GM18505 (cell line): ENCODE measurements around the gene PELI3.
"Not testable (repeated sequence)": the region's sequence is repeated elsewhere in the genome, so short reads cannot be mapped to it uniquely, and the experiment has no call there.

ENCODE experiments used
- ATAC-seq: cut with Tn5 transposase; IDR thresholded peaks from one replicate; pipeline ENCODE4 v1.9.1; 2021; ENCODE audit not compliant: unreplicated experiment
- POLR2A ChIP-seq: IDR thresholded peaks from 4 replicates; pipeline ENCODE4 v1.6.1; 2011; ENCODE audit warnings: borderline replicate concordance; ENCODE audit not compliant: insufficient read depth, insufficient read length; ENCODE audit errors: extremely low read depth

PELI3 gene, protein sequence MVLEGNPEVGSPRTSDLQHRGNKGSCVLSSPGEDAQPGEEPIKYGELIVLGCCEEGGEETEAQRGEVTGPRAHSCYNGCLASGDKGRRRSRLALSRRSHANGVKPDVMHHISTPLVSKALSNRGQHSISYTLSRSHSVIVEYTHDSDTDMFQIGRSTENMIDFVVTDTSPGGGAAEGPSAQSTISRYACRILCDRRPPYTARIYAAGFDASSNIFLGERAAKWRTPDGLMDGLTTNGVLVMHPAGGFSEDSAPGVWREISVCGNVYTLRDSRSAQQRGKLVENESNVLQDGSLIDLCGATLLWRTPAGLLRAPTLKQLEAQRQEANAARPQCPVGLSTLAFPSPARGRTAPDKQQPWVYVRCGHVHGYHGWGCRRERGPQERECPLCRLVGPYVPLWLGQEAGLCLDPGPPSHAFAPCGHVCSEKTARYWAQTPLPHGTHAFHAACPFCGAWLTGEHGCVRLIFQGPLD

GRCh38 chr11:66466225-66467033 lies at the start of gene PELI3:
Gene PELI3 (plus strand): TSS chr11:66466905. CDS start chr11:66468129, 1,224 bp downstream.
- ATAC-seq: peak; percentile 77
- TF ChIP-seq POLR2A: peak; percentile 20

GRCh38 chr11:66417000-66417399 lies 49.7 kb upstream of the PELI3 start:
- TF ChIP-seq POLR2A: no peak
- no peak for ATAC-seq

- no peak for ATAC-seq
- TF ChIP-seq POLR2A: no peak
Observed at GRCh38 chr11:66418168-66418985, 48.3 kb upstream of the PELI3 start.

GRCh38 chr11:66418986-66419308 lies 47.8 kb upstream of the PELI3 start:
- no peak for TF ChIP-seq POLR2A
- ATAC-seq: no peak

GRCh38 chr11:66419825-66420224 lies 46.9 kb upstream of the PELI3 start:
- no peak for TF ChIP-seq POLR2A
- ATAC-seq: no peak

GRCh38 chr11:66420671-66421476 lies 45.8 kb upstream of the PELI3 start, which contains the start of gene NPAS4:
Gene NPAS4 (plus strand): TSS chr11:66421035. CDS start chr11:66421180, 145 bp downstream.
- ATAC-seq: no peak
- TF ChIP-seq POLR2A: no peak

DNA sequence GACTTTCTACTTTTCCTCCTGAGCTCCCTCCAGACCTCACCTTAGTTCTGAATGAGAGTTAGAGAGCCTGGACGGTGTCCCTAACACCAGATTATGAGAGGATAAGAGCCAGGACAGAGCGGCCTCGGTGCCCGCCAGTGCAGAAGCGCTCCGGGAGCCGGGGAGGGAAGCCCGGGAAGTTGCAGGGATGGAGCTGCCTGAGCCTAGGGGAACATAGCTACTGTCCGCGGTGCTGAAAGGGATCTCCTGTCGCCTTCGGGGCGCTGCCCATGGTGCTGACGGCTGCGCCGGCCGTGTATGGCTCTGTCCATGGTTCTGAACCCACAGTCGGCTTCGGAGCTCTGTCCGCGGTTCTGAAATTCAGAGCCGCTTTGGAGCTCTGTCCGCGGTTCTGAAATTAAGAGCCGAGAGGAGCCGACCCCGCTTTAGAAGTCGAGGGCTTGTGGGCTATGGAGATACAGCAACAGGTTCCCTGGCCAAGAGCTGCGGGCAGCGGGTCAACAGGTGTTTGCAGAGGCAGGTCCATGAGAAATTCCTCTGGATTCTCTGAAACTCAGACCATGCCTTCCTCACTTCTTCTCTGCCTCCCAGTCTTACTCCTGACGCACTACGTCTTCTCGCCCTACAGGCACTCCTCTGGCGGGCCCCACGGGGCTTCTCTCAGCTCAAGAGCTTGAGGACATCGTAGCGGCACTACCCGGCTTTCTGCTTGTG lies 45.1 kb upstream of the PELI3 start:
- TF ChIP-seq POLR2A: no peak
- ATAC-seq: no peak

DNA sequence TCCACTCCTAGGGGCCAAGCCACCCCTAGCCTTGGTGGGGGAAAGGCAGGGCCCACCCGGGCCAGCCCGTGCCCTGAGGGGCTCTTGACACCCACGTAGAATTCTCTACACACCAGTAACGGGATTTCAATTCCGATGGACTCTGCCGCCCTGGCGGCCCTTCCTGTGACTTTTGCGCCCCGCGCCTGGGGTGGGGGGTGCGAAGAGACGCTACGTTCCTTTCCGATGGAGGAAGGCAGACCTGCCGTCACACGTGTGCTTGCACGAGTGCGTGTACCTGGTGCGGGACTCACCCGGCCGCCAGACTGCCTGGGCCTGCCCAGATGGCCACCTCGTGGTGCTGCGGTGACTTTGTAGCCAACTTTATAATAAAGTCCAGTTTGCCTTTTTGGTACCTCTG lies 40.4 kb upstream of the PELI3 start:
- no peak for ATAC-seq
- no peak for TF ChIP-seq POLR2A

DNA sequence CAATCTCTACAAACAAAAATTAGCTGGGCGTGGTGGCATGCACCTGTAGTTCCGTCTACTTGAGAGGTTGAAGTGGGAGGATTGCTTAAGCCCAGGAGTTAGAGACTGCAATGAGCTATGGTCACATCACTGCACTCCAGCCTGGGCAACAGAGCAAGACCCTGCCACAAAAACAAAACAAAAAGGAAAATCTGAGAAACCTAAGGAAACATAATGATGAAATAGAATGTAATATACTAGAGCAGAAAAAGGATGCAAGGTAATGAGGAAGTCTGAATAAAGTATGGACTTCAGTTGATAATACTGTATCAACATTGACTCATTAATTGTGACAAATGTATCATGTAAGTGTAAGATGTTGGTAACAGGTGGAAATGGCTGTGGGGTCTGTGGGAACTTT lies 37.8 kb upstream of the PELI3 start:
- TF ChIP-seq POLR2A: no peak
- no peak for ATAC-seq

GRCh38 chr11:66429983-66430602 lies 36.6 kb upstream of the PELI3 start:
- no peak for TF ChIP-seq POLR2A
- no peak for ATAC-seq

GRCh38 chr11:66431287-66431686 lies 35.4 kb upstream of the PELI3 start:
- ATAC-seq: not testable (repeated sequence)

GRCh38 chr11:66431871-66432329 lies 34.8 kb upstream of the PELI3 start:
- ATAC-seq: not testable (repeated sequence)
